ENCODE data around the gene NEK11. TPM values are rescaled to one million over a fixed set of nuclear protein-coding genes. Genes with fewer than 3 reads are reported as not detected.

NEK11 gene
- total RNA-seq, 1 donor: 14.5 TPM

DNA sequence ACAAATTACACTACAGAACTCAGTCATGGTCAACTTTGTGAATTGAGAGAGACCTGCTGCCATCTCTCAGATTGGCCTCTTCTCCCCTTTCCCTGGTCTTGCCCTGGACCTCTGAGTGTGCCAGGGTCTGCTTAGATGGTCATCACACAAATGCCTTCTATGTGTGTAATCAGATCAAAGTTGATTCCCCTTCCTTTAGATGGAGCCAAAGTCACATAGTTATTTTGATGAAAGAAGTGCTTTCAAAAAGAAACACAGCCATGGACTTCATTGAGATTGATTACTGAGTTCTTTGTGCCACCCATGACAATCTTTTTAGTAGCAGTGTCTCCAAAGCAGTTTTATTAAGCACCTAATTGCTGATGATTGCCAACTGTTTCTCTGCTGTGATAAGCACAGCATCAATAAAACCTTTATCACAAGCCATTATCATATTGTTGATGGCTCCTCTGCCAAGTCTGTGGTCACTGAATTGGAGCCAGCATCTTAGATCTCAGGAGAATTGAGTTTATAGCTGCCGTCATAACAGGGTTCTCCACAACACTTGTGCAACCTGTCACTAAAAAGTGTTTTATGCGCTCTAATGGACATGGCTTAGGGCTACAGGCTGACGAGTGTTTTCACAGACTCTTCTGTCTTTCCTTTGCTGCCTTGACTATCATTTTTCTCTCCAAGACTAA, 205.2 kb downstream of the NEK11 start:
- no peaks in the 10 kb centered on the region for H3K4me1 ChIP-seq (ENCODE audit: insufficient read depth, low read length)
- H3K27ac ChIP-seq (ENCODE audit: low read depth, low read length): no peak overlapping the region
- no peaks in the 10 kb centered on the region for H3K27me3 ChIP-seq (ENCODE audit: insufficient read depth, low read length)
- no peak overlapping the region for H3K4me2 ChIP-seq (ENCODE audit: insufficient read depth, low read length)
- H3K79me2 ChIP-seq (ENCODE audit: insufficient read depth, low read length): no peaks in the 10 kb centered on the region
- no peaks in the 10 kb centered on the region for H3K36me3 ChIP-seq (ENCODE audit: insufficient read depth, low read length)
- TF ChIP-seq, protein P1, sequence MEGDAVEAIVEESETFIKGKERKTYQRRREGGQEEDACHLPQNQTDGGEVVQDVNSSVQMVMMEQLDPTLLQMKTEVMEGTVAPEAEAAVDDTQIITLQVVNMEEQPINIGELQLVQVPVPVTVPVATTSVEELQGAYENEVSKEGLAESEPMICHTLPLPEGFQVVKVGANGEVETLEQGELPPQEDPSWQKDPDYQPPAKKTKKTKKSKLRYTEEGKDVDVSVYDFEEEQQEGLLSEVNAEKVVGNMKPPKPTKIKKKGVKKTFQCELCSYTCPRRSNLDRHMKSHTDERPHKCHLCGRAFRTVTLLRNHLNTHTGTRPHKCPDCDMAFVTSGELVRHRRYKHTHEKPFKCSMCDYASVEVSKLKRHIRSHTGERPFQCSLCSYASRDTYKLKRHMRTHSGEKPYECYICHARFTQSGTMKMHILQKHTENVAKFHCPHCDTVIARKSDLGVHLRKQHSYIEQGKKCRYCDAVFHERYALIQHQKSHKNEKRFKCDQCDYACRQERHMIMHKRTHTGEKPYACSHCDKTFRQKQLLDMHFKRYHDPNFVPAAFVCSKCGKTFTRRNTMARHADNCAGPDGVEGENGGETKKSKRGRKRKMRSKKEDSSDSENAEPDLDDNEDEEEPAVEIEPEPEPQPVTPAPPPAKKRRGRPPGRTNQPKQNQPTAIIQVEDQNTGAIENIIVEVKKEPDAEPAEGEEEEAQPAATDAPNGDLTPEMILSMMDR (IDR thresholded peaks at IDR 0.05; ENCODE audit: extremely low read depth, low read depth, low read length): no peak
- DNase-seq (ENCODE audit: insufficient read length, low spot score, missing footprints): peak; percentile 30
- H3K9me3 ChIP-seq (ENCODE audit: low read depth, low read length): no peaks in the 10 kb centered on the region
- no peak overlapping the region for H3K4me3 ChIP-seq (ENCODE audit: insufficient read depth, low read length)
- H2AFZ ChIP-seq (ENCODE audit: low read length): no peak overlapping the region
- H4K20me1 ChIP-seq (ENCODE audit: insufficient read depth, low read length): no peaks in the 10 kb centered on the region

DNA sequence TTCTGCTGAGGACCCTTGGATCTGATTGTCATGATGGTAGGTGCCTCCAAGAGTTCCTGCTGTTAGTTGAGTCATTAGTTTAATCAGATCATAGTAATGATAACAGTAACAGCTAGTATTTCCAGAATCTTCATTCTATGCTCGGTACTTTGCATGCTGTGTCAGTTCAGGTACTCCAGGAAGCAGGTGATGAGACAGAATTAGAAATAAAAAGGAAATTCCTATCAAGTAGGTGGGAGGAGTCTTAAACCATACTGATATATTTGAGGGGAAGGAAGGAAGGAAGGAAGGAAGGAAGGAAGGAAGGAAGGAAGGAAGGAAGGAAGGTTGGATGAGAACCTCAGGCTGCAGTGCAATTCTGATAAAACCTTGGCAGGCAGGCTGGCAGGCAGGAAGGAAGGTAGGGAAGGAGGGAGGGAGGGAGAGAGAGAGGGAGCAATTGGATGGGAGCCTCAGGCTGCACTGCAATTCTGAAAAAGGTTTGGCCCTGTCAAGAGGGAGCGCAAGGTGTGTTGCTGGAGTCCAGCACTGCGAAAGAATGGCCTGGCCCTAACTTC, 206.1 kb downstream of the NEK11 start:
- Histone ChIP-seq H2AFZ (ENCODE audit: low read length) (no peak overlapping the region), H3K36me3 (ENCODE audit: insufficient read depth, low read length) (no peaks in the 10 kb centered on the region), H4K20me1 (ENCODE audit: insufficient read depth, low read length) (no peaks in the 10 kb centered on the region), H3K4me1 (ENCODE audit: insufficient read depth, low read length) (no peaks in the 10 kb centered on the region), H3K27ac (ENCODE audit: low read depth, low read length) (no peak overlapping the region), H3K4me2 (ENCODE audit: insufficient read depth, low read length) (no peak overlapping the region), H3K9me3 (ENCODE audit: low read depth, low read length) (no peaks in the 10 kb centered on the region), H3K4me3 (ENCODE audit: insufficient read depth, low read length) (no peak overlapping the region), H3K79me2 (ENCODE audit: insufficient read depth, low read length) (no peaks in the 10 kb centered on the region), H3K27me3 (ENCODE audit: insufficient read depth, low read length) (no peaks in the 10 kb centered on the region)
- no peak for DNase-seq (ENCODE audit: insufficient read length, low spot score, missing footprints)
- TF ChIP-seq, protein P1 (IDR thresholded peaks at IDR 0.05; ENCODE audit: extremely low read depth, low read depth, low read length): no peak

DNA sequence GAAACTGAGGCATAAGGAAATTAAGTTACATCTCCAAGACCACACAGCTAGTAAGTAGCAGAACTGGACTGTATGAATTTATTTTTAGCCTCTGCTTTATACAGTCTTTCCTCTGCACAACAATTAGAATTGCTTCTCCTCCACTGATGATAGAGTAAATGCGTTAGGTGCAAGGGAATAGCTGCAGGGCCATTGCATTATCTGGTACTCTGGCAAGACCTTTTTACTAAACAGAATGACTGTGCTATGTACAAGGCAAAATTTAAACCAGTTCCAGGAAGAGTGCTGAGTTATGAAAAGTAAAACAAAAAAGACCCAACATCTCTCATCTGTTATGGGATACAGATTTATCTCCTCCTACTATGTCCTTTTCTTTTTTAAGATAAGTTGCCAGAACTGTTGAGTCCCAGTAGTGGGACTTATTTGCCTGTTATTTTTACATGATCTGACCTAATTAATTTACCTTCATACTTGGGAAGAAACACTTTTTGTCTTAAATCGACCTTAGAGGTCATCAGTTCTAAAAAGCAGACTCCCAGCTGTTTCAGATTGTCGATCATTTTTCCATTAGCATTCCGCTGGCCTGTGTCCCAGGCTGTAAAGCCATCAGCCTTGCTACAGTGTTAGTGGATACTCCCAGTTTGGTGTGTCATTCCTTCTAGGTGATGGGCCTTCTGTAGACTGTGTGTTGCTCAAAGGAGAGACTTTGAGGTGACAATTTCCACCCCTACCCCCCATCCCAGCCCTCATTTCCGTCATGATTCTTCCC, 207.4 kb downstream of the NEK11 start:
- Histone ChIP-seq H3K4me1 (ENCODE audit: insufficient read depth, low read length) (no peaks in the 10 kb centered on the region), H3K27ac (ENCODE audit: low read depth, low read length) (no peak overlapping the region), H4K20me1 (ENCODE audit: insufficient read depth, low read length) (no peaks in the 10 kb centered on the region), H3K79me2 (ENCODE audit: insufficient read depth, low read length) (no peaks in the 10 kb centered on the region), H3K4me3 (ENCODE audit: insufficient read depth, low read length) (no peak overlapping the region), H3K27me3 (ENCODE audit: insufficient read depth, low read length) (no peaks in the 10 kb centered on the region), H2AFZ (ENCODE audit: low read length) (no peak overlapping the region), H3K4me2 (ENCODE audit: insufficient read depth, low read length) (no peak overlapping the region), H3K9me3 (ENCODE audit: low read depth, low read length) (no peaks in the 10 kb centered on the region), H3K36me3 (ENCODE audit: insufficient read depth, low read length) (no peaks in the 10 kb centered on the region)
- no peak for DNase-seq (ENCODE audit: insufficient read length, low spot score, missing footprints)
- TF ChIP-seq, protein P1 (IDR thresholded peaks at IDR 0.05; ENCODE audit: extremely low read depth, low read depth, low read length): no peak

DNA sequence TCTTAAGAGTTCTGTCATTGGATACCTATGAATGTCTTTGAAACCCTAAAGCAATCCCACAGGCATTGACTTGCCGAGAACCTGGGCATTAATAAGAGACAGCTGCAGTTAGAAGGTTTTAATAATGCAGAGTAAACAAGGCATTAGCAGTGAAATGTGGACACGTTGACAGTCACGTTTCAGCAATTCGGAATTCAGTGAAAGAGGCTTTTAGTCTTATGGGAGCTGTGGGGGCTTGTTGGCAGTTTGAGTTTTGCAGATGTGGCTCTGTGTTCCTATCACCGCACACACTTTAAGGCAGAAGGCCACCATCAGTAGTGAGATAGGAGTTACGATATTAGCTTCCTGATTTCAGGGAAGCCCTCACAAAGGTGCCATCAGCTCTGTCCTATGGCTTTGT, 209.7 kb downstream of the NEK11 start:
- no peaks in the 10 kb centered on the region for H3K36me3 ChIP-seq (ENCODE audit: insufficient read depth, low read length)
- no peak overlapping the region for H3K4me2 ChIP-seq (ENCODE audit: insufficient read depth, low read length)
- no peaks in the 10 kb centered on the region for H3K9me3 ChIP-seq (ENCODE audit: low read depth, low read length)
- no peaks in the 10 kb centered on the region for H4K20me1 ChIP-seq (ENCODE audit: insufficient read depth, low read length)
- H3K27ac ChIP-seq (ENCODE audit: low read depth, low read length): no peak overlapping the region
- no peak overlapping the region for H2AFZ ChIP-seq (ENCODE audit: low read length)
- TF ChIP-seq, protein P1 (IDR thresholded peaks at IDR 0.05; ENCODE audit: extremely low read depth, low read depth, low read length): no peak
- DNase-seq (ENCODE audit: insufficient read length, low spot score, missing footprints): no peak
- H3K27me3 ChIP-seq (ENCODE audit: insufficient read depth, low read length): no peaks in the 10 kb centered on the region
- no peaks in the 10 kb centered on the region for H3K4me1 ChIP-seq (ENCODE audit: insufficient read depth, low read length)
- no peak overlapping the region for H3K4me3 ChIP-seq (ENCODE audit: insufficient read depth, low read length)
- H3K79me2 ChIP-seq (ENCODE audit: insufficient read depth, low read length): no peaks in the 10 kb centered on the region

Measured in osteoblast (primary cell).